RPMI7951 (cell line): ENCODE results near the gene TLCD4. TPM values are rescaled to one million over a fixed set of nuclear protein-coding genes. Genes with fewer than 3 reads are reported as not detected.
"Not testable (repeated sequence)": the region's sequence is repeated elsewhere in the genome, so short reads cannot be mapped to it uniquely, and the experiment has no call there.

Experiments used
- DNase-seq: peaks from one replicate; pipeline ENCODE4 v3.0.0-alpha.2; 2012; ENCODE audit warnings: low read depth
- total RNA-seq: library from RNA; depleted of rRNA; stranded (reverse); fragments of >200 nt; shearing (Covaris generic); gene quantifications from 2 replicates; pipeline ENCODE4 v1.2.3, GENCODE V29; 2014; rRNA removed

The TLCD4 gene, protein sequence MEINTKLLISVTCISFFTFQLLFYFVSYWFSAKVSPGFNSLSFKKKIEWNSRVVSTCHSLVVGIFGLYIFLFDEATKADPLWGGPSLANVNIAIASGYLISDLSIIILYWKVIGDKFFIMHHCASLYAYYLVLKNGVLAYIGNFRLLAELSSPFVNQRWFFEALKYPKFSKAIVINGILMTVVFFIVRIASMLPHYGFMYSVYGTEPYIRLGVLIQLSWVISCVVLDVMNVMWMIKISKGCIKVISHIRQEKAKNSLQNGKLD
- 0.48 and 0.59 TPM in 2 replicates for total RNA-seq

DNA sequence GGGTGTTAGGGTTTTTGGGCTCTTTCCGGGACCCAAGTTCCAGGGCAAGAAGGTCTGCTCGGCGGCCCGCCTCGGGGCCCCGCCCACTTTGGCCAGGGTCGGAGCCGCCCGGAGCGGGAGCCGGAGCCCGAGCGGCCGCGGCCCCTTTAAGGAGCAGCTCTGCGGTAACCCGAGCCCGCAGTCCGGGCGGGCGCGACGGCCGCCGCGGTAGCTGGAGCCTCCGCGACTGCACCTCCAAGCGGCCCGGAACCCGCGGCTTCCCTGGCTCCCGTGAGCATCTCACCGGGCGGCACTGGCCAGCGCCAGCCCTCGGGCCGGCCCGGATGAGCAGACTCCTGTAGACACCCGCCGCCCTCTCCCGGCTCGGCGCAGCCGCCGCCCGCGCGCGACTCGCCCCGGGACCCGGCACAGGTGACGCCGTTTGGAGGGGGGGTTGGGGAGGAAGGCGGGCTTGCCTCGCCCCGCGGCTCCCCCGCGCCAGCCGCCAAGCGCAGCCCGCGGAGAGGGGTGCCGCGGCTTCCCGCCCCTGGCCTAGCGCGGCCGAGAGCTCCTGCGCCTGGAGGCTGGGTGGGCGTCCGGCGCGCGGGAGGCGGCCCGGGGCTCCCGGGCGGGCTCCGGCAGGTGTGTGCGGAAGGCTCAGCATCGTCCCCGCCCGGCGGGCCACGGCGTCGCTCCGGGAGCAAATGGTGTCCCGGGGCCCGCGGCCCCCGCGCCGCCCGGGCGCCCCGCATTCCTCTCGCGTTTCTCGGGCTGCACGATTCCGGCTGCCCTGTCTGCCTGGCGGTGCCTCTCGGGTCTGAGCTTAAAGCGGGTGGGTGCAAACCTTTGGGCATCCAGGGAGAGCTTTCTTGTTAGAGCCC lies at the start of gene TLCD4:
Gene TLCD4 (plus strand): TSS at position 149 of the 860 bp plus-strand sequence. CDS start 26,547 bp downstream, outside the sequence.
- peak; percentile 35 for DNase-seq

DNA sequence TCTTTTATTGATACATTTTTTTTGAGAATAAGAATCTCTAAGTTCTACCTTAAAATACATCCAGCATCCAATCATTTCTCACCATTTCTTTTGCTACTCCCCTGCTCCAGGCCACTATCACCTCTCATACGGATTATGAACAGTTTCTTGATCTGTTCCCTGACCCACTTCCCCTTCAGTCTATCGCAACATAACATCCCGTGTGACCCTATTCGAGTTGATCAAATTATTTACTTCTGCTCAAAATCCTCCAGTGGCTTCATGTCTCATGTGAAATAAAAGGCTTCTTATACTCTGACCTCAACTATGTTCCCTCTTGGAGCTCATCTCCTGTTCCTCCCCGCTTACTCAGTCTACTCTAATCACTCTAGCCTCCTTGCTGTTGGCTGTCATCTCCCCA lies 49.6 kb upstream of the TLCD4 start:
- DNase-seq = no peak

DNA sequence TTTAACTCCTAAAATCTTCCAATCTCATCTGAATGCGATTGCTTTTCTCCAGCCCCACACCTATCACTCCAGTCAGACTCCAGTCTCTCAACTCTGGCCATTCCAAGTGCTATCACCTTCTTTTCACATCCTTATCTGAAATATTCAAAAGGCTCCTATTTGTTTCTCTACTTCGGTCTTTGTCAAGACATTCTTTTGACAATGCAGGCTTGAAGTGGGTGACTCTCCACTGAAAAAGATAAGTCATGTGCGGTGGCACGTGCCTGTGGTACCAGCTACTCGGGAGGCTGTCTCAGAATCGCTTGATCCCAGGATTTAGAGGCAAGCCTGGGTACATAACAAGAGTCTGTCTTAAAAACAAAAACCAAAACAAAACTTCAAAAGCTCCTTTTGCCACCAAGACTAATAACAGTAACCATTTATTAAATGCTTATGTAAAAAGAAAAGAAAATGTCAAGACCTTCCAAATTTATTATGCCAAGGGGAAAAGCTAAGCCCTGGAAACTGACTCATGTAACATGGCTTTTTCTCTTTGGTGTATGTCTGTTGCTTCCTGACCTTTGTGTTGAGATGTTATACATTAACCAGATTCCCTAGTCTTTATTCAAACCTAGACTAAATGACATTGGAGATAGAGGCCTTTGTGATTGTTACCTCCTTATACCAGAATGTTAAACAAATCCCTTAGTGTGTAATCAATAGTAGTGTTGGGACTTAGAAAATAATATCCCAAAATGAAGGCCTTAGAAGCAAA lies 48.0 kb upstream of the TLCD4 start:
- no peak for DNase-seq

DNA sequence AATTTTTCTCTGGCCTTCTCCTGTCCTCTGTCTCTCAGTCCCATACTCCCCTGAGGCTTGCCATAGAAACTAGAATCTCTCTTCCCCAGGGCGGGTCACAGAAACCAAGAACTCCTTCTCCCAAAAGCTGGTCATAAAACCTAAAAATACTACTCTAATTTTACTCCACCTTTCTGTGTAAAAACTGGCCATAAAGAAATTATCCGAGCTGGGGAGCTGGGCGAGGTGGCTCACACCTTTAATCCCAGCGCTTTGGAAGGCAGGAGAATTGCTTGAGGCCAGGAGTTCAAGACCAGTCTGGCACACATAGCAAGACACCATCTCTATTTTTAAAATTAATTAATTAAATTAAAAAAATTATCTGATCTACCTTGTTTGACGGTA lies 47.5 kb upstream of the TLCD4 start:
- no peak for DNase-seq

DNA sequence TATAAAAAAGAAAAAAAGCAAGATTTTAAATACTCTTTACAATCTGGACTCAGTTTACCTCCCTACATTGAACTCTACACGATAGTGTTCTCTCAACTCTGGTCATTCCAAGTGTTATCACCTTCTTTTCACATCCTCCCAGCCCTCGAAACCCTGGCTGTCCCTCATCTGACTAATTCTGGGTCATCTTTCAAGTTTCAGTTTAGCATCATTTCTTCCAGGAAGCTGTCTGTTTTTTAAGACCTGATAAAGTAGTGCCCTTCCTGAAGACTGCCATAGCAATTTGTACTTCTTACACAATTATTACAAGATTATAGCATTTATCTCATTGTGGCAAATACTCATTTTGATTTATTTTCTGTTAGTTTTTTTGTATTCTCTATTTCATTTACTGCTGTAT lies 45.6 kb upstream of the TLCD4 start:
- no peak for DNase-seq

DNA sequence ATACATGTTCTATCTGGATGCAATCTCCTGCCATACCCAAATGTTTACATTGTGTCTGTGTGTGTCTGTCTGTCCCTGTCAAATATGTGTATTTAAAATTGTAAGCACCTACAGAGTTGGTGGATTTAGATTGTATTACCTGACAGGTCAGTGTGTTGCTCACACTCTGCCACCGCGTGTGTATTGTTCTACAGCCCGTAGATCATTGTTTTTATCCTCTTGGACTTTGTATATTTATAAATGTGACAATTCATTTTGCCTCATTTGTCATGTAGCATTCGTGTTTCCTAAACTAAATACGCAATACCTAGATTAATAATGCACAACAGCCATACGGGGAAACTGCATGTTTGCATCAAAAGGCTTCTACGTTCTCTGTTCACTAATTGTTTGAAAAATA lies 45.0 kb upstream of the TLCD4 start:
- no peak for DNase-seq

DNA sequence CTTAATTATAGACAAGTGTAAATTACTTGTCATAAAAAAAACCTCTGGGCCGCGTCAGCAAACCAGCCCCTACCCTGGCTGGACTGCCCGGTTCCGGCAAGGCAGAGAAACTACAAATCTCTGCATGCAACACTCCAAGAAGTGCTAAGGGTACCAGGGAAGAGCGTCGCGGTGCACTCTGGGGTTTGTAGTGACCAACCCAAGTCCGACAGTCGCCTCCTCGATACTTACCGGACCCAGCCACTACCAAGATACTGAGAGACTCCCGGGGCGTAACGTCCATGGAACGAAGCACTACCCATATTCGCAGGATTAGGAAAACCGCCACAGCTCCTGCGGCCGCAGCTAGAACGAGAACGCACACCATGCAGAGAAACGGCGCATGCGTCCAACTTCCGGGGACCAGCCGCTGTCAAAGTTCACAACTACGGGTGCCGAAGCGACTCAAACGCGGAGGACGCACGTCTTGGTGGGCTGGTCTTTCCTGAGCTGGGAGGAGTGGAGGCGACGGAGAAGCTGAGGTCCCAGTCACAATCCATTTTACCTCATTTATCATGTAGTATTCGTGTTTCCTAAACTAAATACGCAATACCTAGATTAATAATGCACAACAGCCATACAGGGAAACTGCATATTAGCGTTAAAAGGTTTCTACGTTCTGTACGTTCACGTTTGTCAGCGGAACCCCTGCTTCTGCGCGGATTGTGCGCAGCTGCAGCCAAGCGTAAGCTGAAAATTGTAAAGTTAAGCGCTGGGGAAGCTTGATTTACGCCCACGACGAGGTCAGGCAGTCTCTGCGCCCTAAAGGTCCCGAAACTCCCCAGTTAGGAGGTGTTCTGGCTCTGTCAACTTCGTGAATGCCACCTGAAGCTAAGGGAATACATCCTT lies 44.4 kb upstream of the TLCD4 start, which contains the start of gene ALG14:
Gene ALG14 (minus strand): TSS at position 420 of the 888 bp plus-strand sequence. CDS start 53 bp downstream, at position 367.
- peak; percentile 95 for DNase-seq

DNA sequence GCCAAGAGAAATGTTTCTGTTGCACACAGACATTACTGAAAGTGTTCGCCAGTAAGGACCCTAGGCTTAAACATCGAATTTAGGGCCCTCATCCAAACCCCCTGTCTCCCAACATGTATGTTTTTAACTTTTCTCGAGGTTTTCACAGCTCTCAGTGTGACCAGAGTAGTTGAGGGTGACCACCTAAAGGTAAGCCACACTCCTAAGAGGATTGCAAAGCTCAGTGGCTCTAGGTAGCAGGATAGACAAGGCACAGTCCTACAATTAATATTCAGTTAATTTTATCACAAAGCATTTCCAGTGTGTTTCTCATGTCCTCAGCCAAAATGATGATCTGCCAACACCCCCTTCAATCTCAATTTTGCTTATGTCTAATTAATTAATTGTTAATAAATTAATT lies 43.7 kb upstream of the TLCD4 start:
- no peak for DNase-seq

DNA sequence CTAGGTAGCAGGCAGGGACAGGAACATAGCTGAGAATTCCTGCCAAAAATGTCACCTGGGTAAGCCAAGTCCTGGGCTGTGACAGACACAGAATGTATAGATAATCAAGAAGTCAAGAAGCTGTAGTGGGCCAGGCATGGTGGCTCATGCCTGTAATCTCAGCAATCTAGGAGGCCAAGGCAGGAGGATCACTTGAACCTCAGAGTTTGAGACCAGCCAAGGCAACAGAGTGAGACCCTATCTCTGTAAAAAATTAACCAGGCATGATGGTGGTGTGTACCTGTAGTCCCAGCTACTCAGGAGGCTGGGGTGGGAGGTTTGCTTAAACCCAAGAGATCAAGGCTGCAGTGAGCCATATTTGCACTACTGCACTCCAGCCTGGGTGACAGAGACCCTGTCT lies 41.1 kb upstream of the TLCD4 start:
- no peak for DNase-seq

DNA sequence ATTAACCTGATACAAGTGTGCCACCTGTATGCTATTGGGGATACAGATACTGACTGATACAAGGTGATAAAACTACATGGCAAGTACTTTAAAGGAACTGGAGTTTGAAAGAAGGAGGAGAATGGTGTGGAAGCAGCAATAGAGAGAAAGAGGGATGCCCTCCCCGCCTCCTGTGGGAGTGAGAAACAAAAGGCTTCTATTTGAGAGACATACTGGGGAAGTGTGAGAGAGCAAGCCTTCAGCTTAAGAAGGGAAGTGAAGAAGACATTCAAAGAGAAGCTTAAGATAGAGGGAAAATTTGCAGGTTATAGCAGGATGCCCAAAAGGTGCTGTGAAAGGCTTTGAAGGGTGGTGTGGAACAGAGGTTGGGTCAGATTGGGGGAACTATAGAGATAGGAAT lies 36.7 kb upstream of the TLCD4 start:
- no peak for DNase-seq

DNA sequence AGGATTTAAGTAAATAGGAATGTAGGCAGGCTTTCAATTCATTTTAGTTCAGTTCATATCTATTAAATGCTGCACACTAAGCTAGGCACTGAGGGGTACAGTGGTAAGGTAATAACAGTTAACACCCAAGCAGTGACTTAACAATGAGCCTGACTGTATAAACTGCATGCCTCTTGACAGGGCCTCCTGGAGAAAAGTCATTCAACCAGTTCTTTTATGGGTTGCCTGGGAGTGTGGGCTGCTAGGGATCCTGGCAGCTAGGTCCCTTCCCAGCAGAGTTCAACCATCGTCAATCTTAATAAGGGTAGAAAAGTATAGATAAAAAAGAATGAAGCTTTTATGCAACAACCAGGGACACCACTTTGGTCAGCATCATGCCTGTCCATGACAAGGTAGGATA lies 36.3 kb upstream of the TLCD4 start:
- no peak for DNase-seq

DNA sequence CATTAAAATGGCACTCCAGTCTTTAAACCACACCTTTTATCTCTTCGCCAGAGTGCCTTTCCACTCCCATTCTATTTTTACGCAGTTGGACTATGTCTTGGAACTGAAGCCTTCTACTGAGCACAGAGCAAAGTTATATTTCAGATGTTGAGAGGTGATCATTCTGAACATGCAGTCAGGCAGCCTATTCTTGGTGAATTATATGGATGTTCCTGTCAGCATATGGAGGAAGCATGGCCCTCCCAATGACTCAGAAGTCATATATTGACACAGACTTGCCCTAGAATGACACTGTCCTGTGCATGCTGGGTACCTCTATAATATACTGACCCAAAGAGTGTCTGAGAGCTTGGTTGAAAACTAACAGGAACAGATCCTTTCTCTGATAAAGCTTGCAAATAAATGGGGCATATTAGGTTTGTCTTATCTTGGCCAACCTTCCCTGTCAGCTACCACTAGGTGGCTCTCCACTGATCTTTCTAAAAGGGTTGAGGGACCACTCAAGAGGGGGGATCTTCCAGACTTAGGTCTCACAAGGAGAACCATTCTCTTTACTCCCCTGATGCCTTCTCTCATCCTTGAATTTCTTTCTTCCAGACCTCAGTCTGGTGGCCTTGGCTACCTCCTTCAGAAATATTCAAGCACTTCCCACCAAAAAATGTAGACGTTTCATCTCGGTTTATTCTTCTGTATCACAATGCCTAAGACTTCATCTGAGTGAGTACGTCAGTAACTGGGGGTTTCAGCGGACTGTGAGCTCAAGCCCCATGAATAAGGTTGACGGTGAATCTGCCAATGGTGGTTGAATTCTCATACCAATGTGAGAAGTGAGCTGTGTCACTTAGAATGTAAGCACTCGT lies 32.6 kb upstream of the TLCD4 start:
- DNase-seq = peak; percentile 43

DNA sequence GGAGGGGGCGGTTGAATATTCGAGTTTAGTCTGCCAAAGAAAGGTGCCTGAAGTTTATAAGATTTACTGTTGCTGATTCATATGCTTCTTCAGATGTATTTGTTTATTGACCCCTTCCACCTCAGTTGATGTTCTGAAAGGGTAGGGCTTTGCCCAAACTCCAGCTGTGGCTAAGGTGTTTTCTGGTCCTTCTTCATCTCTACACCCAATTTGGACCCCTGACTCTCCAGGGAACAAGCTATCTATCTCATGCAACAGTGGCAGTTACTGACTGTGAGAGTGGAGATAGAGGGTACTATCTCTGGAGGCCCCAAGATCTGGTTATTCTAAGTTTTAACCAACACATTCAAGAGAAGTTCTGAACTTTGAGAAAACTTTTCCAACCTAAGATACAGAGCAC lies 31.8 kb upstream of the TLCD4 start:
- DNase-seq = no peak

DNA sequence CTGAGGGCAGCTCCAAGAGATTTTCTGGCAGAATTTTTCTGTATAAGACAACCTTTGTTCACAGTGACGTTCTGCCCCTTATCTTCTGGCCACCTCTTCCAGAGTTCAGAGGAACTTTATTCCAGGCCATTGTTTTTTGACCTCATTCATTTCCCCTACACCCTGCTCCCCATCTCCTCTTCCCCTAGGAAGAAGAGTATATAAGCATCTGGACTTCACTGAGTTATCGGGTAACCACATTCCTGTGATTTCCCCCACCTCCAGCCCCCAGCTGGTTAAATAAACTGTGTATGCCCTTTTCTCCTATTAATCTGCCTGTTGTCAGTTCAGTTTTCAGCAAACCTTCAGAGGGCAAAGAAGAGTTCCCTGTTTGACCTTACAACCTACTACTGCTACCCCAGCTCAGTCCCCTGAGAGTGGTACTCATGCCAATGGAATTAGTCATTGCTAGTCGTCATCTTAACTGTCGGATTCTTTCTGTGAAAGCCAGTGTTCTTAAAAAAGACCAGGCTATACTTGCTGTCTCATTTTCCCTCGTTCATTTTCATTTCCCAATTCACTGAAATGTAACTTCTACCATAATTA lies 30.1 kb upstream of the TLCD4 start:
- peak; percentile 90 for DNase-seq

DNA sequence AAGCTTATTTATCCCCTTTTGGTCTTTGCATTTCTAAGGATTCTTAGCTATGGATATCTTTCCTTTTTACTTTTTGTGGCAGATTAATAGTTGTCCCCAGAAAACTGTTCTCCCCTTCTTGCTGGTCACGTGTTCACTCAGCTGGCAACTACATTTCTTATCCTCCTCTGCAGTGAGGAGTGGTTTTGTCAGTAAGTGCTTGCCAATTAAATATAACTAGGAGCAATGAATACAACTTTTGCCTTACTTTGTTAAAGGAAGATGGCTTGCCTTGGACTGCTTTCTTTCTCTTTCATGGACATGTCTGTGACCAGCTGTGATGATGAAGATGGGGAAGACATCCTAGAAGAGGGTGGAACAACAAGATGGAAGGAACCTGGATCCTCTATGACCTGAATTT lies 28.9 kb upstream of the TLCD4 start:
- DNase-seq = no peak

DNA sequence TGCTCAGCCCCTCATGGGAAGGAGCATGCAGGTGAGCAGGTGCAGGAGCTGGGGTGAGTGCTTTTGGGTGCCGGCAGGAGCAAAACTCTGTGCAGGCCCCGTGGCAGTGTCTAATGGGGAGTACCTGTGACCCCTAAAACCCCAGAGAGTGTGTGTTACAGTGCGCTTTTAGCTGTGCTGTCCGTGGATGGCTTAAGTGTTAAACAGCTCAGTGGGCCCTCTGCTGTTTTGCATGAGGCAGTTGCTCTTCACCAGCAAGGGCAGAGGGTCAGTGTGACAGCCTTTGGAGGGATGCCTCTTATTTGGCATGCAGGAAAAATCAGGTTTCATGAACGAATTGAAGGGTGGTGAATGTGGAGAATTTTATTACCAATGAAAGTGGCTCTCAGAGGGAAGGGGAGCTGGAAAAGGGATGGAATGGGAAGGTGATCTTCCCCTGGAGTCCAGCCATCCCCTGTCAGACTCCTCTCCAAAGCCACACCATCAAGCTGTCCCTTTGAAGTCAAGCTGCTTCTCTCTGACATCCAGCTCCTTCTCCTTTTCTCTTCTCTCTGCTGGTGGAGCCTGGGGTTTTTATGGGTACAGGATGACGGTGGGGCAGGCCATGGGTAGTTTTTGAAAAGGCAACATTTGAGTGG lies 27.4 kb upstream of the TLCD4 start:
- DNase-seq = no peak

DNA sequence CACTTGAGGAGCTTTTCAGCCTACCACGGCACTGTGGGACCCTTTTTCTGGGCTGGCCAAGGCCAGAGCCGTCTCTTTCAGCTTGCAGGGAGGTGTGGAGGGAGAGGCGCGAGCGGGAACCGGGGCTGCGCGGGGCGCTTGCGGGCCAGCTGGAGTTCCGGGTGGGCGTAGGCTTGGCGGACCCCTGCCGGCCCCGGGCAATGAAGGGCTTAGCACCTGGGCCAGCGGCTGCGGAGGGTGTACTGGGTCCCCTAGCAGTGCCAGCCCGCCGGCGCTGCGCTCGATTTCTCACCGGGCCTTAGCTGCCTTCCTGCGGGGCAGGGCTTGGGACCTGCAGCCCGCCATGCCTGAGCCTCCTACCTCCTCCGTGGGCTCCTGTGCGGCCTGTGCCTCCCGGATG lies 25.9 kb upstream of the TLCD4 start:
- DNase-seq = not testable (repeated sequence)

DNA sequence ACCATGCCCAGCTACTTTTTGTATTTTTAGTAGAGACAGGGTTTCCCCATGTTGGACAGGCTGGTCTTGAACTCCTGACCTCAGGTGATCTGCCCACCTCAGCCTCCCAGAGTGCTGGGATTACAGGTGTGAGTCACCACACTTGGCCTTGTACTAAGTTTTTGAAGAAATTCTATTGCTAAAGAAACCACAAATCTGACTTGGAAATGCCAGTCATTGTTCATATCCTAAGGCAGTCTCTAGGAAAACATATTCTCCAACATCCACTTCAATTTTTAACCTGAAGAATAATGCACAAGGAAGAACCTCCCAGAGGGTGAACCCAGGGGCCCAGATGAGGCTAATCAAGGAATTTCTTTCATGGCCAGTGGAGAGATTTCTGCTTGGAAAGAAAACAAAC lies 24.3 kb upstream of the TLCD4 start:
- not testable (repeated sequence) for DNase-seq

DNA sequence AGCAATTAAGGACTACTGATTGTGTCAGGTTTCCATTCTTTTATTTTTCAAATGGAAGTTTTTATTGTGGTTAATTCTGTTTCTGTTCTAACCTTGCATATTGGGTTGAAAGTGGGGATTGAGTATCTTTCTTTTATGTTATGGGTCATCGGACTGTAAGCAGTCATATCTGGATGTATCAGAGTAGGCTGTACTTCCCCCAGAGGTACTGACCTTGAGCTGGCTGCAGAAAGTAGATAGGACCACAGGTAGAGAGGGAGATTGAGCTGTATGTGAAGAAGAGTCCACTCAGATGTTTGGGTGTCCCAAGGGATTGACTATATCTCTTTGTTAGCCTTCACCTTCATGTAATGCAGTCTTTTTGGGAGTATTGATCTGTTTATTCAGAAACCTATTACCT lies 23.9 kb upstream of the TLCD4 start:
- DNase-seq = no peak

DNA sequence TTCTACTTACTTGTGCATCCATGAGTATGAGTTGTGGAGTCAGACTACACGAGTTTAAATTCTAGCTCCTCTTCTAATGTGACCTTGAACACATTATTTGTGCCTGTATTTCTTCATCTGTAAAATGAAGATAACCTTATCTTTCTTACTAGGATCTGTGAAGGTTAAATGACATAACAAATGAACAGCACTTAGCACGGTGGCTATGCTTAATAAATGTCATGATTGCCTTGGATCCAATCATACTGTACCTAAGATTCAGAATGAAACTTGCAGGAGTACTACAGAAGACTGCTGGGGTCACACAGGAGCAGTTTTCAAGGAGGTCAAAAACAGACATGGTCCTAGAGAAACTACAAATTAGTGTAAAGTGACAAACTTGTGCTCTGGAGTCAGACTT lies 22.2 kb upstream of the TLCD4 start:
- no peak for DNase-seq
